ENCODE data around the gene GSPT1.

Gene GSPT1

GRCh38 chr16:11836650-11837244, 79.0 kb downstream of the GSPT1 start:
- peaks cover 30% of the 10 kb centered on the region for H3F3A ChIP-seq (ENCODE audit: control insufficient read depth, insufficient read depth)
- H3K4me2 ChIP-seq (ENCODE audit: low read length), result no peak overlapping the region
- TF ChIP-seq EZH2phosphoT487 (IDR thresholded peaks at IDR 0.05; ENCODE audit: borderline replicate concordance, low read length), result no peak
- TF ChIP-seq, protein P1, sequence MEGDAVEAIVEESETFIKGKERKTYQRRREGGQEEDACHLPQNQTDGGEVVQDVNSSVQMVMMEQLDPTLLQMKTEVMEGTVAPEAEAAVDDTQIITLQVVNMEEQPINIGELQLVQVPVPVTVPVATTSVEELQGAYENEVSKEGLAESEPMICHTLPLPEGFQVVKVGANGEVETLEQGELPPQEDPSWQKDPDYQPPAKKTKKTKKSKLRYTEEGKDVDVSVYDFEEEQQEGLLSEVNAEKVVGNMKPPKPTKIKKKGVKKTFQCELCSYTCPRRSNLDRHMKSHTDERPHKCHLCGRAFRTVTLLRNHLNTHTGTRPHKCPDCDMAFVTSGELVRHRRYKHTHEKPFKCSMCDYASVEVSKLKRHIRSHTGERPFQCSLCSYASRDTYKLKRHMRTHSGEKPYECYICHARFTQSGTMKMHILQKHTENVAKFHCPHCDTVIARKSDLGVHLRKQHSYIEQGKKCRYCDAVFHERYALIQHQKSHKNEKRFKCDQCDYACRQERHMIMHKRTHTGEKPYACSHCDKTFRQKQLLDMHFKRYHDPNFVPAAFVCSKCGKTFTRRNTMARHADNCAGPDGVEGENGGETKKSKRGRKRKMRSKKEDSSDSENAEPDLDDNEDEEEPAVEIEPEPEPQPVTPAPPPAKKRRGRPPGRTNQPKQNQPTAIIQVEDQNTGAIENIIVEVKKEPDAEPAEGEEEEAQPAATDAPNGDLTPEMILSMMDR (IDR thresholded peaks at IDR 0.05; ENCODE audit: low read depth, low read length, poor library complexity, severe bottlenecking), result no peak
- H3K9me2 ChIP-seq (replicated peaks; ENCODE audit: control insufficient read depth, low read length), result no peaks in the 10 kb centered on the region
- no peak overlapping the region for H3K27ac ChIP-seq (ENCODE audit: low read depth, low read length)
- no peaks in the 10 kb centered on the region for H3K4me1 ChIP-seq (ENCODE audit: control insufficient read depth, low read length)
- H3K9me3 ChIP-seq (ENCODE audit: control insufficient read depth, insufficient read depth, low read length), result no peaks in the 10 kb centered on the region
- H3K27me3 ChIP-seq (ENCODE audit: control insufficient read depth, low read length), result no peaks in the 10 kb centered on the region
- 0 out of 2 replicates have a peak, but pooled peaks cover 3% of the 10 kb centered on the region for H4K20me1 ChIP-seq (ENCODE audit: control insufficient read depth, insufficient read depth, low read depth, low read length)
- H3K79me2 ChIP-seq (ENCODE audit: control insufficient read depth, low read length), result no peaks in the 10 kb centered on the region
- H3K4me3 ChIP-seq (ENCODE audit: low read length), result no peak overlapping the region
- peaks cover 63% of the 10 kb centered on the region for H3K36me3 ChIP-seq (ENCODE audit: control insufficient read depth, low read length)

GRCh38 chr16:11835891-11836649, 79.7 kb downstream of the GSPT1 start:
- Histone ChIP-seq H3K27me3 (ENCODE audit: control insufficient read depth, low read length) (no peaks in the 10 kb centered on the region), H3K36me3 (ENCODE audit: control insufficient read depth, low read length) (peaks cover 56% of the 10 kb centered on the region), H3K4me3 (ENCODE audit: low read length) (no peak overlapping the region), H3K4me2 (ENCODE audit: low read length) (no peak overlapping the region), H3F3A (ENCODE audit: control insufficient read depth, insufficient read depth) (peaks cover 30% of the 10 kb centered on the region), H3K4me1 (ENCODE audit: control insufficient read depth, low read length) (no peaks in the 10 kb centered on the region), H4K20me1 (ENCODE audit: control insufficient read depth, insufficient read depth, low read depth, low read length) (0 out of 2 replicates have a peak, but pooled peaks cover 3% of the 10 kb centered on the region), H3K79me2 (ENCODE audit: control insufficient read depth, low read length) (no peaks in the 10 kb centered on the region), H3K9me2 (replicated peaks; ENCODE audit: control insufficient read depth, low read length) (no peaks in the 10 kb centered on the region), H3K27ac (ENCODE audit: low read depth, low read length) (no peak overlapping the region), H3K9me3 (ENCODE audit: control insufficient read depth, insufficient read depth, low read length) (no peaks in the 10 kb centered on the region)
- TF ChIP-seq, protein P1 (IDR thresholded peaks at IDR 0.05; ENCODE audit: low read depth, low read length, poor library complexity, severe bottlenecking), result no peak
- no peak for TF ChIP-seq EZH2phosphoT487 (IDR thresholded peaks at IDR 0.05; ENCODE audit: borderline replicate concordance, low read length)

DNA sequence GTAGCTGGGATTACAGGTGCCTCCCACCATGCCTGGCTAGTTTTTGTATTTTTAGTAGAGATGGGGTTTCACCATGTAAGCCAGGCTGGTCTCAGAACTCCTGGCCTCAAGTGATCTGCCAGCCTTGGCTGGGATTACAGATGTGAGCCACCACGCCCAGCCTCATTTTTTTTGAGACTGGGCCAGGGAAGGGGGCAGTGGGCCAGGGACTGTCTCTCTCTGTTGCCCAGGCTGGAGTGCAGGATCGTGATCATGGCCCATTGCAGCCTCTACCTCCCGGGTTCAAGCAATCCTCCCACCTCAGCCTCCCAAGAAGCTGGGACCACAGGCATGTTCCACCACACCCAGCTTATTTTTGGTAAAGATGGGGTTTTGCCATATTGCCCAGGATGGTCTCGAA, 80.4 kb downstream of the GSPT1 start:
- Histone ChIP-seq H3K27me3 (ENCODE audit: control insufficient read depth, low read length) (no peaks in the 10 kb centered on the region), H3K36me3 (ENCODE audit: control insufficient read depth, low read length) (peaks cover 49% of the 10 kb centered on the region), H3K9me3 (ENCODE audit: control insufficient read depth, insufficient read depth, low read length) (no peaks in the 10 kb centered on the region), H3K27ac (ENCODE audit: low read depth, low read length) (no peak overlapping the region), H3K79me2 (ENCODE audit: control insufficient read depth, low read length) (no peaks in the 10 kb centered on the region), H3K4me3 (ENCODE audit: low read length) (no peak overlapping the region), H4K20me1 (ENCODE audit: control insufficient read depth, insufficient read depth, low read depth, low read length) (0 out of 2 replicates have a peak, but pooled peaks cover 3% of the 10 kb centered on the region), H3K9me2 (replicated peaks; ENCODE audit: control insufficient read depth, low read length) (no peaks in the 10 kb centered on the region), H3K4me1 (ENCODE audit: control insufficient read depth, low read length) (no peaks in the 10 kb centered on the region), H3F3A (ENCODE audit: control insufficient read depth, insufficient read depth) (peaks cover 30% of the 10 kb centered on the region), H3K4me2 (ENCODE audit: low read length) (no peak overlapping the region)
- no peak for TF ChIP-seq EZH2phosphoT487 (IDR thresholded peaks at IDR 0.05; ENCODE audit: borderline replicate concordance, low read length)
- TF ChIP-seq, protein P1 (IDR thresholded peaks at IDR 0.05; ENCODE audit: low read depth, low read length, poor library complexity, severe bottlenecking), result no peak
